Inflammatory macrophage (primary cell): ENCODE measurements around the gene BTNL3.
"Not testable (repeated sequence)": the region's sequence is repeated elsewhere in the genome, so short reads cannot be mapped to it uniquely, and the experiment has no call there.

ENCODE experiments used
- DNase-seq, 2 donors: peaks; one replicate each; pipeline ENCODE4 v3.0.0-alpha.2; 2020 to 2022
- total RNA-seq, 18 experiments: gene quantifications; one replicate each; lab custom pipeline; 2026; ENCODE audit warnings: mixed read lengths in 6 of 18, inconsistent platforms in 2 of 18; lab: John Stamatoyannopoulos, UW

The BTNL3 gene, protein sequence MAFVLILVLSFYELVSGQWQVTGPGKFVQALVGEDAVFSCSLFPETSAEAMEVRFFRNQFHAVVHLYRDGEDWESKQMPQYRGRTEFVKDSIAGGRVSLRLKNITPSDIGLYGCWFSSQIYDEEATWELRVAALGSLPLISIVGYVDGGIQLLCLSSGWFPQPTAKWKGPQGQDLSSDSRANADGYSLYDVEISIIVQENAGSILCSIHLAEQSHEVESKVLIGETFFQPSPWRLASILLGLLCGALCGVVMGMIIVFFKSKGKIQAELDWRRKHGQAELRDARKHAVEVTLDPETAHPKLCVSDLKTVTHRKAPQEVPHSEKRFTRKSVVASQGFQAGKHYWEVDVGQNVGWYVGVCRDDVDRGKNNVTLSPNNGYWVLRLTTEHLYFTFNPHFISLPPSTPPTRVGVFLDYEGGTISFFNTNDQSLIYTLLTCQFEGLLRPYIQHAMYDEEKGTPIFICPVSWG
- 0 to 0.09 (median 0) reads per million in 18 experiments for total RNA-seq

DNA sequence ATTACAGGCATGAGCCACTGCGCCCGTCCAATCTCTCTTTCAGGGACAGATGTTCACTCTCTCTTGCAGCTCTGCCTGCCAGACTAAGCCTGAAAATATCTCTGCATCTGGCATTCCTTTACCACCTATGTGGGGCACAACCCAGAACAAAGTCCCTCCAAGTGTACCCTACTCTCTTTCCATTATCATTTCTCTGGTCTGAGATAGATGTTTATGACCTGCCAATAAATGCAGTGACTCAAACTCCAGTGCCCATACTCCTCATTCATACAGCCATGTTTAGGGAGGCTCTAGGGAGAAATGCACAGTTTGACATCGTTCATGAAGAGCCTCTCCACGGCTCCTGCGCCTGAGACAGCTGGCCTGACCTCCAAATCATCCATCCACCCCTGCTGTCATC lies at the start of gene BTNL3:
BTNL3 (plus strand) TSS at position 255 of the 400 bp plus-strand sequence. CDS start 183 bp downstream, outside the sequence.
- DNase-seq, result no peak

DNA sequence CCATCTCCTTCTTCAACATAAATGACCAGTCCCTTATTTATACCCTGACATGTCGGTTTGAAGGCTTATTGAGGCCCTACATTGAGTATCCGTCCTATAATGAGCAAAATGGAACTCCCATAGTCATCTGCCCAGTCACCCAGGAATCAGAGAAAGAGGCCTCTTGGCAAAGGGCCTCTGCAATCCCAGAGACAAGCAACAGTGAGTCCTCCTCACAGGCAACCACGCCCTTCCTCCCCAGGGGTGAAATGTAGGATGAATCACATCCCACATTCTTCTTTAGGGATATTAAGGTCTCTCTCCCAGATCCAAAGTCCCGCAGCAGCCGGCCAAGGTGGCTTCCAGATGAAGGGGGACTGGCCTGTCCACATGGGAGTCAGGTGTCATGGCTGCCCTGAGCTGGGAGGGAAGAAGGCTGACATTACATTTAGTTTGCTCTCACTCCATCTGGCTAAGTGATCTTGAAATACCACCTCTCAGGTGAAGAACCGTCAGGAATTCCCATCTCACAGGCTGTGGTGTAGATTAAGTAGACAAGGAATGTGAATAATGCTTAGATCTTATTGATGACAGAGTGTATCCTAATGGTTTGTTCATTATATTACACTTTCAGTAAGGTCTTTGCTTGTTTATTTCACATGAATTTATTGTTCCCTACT lies 38.2 kb upstream of the BTNL3 start:
- DNase-seq, result no peak

DNA sequence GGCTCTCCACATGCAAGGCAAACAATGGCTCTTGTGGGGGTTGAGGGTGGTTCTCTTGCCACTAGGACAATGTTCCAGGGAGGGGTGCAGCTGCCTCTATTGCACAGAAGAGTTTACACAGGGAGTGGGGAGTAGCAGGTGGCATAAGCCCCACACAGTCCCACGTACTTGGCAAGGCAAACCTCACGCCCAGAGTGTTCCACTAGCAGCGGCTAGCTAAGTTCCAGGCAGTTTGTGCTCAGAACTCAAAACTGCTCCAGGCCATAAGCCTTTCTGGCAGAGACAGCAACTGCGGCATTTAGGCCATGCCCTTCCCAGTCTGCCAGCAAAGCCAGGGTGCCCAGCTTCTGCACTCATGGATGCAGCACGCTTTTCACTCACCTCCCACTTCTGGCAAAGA lies 29.0 kb upstream of the BTNL3 start:
- DNase-seq, result no peak

DNA sequence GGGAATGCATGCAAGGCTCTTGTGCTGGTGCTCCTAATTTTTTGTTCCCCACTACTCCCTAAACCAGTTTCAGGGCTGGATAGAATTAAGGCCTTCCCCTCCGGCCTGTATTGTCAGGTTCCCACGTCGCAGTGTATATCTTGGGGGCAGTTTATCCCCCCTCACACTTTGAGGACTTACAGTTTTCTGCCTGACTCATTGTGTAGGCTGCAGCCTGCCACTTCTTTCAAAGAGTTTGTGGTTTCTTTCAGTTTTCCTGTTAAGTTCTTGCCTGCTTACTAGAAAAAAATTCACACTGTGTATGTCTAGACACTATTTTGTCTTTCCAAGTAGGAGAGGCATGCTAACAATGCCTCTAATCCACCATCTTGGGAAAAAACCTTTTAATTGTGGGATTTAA lies 28.4 kb upstream of the BTNL3 start:
- DNase-seq, result no peak

DNA sequence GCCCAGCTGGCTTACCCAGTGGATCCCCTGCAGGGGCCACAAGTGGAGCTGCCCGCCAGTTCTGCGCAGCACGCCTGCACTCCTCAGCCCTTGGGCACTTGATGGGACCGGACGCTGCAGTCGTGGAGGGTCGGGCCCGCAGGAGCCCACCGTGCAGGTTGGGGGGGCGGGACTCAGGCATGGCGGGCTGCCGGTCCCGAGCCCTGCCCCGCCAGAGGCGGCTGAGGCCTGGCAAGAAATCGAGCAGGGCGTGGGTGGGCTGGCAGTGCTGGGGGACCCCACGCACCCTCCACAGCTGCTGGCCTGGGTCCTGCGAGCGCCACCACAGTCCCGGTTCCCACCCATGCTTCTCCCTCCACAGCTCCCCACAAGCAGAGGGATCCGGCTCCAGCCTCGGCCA lies 19.2 kb upstream of the BTNL3 start:
- DNase-seq, result no peak

DNA sequence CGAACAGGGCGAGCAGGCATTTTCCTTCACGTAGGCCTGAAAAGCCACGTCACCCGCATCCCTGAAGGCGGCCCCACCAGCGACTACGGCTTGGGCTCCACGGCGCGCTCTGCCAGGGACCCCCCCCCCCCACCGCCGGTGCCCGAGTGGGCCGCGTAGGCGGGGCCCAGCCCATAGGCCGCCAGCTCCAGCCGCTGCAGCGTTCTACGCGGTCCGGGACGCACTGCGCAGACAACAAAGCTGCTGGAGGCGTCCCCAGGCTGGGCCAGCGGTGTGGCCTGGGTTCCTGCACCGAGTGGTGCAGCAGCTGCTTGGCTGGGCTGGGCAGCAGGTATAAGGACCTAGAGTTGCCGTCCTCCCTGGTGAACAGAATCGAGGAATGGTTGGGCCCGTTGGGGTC lies 18.3 kb upstream of the BTNL3 start:
- DNase-seq, result no peak

DNA sequence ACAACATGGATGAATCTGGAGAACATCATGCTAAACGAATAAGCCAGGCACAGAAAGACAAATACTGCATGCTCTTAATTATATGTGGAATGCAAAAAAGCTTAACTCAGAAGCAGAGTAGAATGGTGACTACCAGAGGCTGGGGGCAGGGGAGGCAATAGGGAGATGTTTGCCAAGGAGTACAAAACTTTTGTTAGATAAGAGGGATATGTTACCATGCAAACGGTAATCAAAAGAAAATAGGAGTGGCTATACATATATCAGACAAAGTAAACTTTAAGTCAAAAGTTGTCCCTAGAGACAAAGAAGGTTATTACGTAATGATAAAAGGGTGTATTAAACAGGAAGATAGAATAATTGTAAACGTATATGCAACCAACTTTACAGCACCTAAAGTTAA lies 17.8 kb upstream of the BTNL3 start:
- DNase-seq, result no peak

DNA sequence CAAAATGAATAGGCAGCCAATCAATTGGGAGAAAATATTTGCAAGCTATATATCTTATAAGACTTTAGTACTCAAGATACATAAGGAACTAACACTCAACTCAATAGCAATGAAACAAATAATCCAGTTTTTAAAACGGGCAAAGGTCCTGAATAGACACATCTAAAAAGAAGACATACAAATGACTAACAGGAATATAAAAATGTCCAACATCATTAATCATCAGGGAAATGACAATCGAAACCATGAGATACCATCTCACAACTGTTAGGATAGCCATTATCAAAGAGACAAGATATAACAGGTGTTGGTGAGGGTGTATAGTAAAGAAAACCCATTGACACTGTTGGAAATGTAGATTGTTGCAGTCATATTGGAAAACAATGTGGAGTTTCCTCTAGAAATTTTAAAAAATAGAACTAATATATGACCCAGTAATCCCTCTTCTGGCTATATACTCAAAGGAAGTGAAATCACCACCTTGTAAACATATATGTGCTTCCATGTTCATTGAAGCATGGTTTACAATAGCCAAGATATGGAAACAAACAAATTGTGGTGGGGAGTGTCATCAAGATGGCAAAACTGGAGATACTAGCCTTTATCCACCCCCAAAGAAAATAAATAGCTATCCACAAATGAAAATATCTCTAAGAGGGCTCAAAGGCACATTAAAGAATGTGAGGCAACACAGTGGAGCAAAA lies 13.9 kb upstream of the BTNL3 start:
- DNase-seq, result no peak

DNA sequence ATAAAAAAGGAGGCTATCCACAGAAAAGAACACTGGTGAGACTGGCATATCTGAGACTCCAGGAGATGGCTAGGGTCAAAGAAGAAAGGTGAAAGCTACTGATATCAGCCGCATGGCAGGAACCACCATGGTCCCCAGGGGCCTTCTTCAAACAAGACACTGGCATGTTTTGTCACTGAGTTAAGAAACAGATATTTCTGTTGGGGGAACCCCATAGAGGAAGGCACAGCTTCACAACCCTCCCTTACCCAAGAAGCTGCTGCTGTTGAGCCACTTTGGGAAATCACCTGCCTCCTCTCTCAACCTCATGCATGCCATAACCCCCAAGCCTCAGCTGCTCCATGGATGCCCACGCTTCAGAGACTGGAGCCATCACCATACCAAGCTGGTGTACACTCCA lies 13.3 kb upstream of the BTNL3 start:
- no peak for DNase-seq

DNA sequence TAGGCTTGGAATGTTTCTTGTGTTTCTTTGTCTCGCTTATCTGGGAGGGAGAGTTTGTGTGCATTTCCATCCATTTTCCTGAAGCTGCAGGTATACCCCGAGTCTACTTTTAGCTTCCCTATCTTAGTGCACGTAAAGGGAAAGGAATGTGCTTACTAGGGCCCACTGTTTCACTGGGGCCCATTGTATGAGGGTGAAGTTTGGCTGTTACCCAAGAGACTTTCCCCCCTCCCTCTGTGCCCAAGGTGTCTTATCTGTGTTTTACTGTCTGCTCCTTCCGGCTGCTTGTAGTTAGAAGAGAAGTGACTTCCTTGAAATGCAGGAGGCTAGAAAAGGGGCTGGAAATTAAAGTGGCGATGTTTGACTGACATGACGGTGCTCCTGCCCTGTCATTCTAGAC lies 12.1 kb upstream of the BTNL3 start:
- no peak for DNase-seq

DNA sequence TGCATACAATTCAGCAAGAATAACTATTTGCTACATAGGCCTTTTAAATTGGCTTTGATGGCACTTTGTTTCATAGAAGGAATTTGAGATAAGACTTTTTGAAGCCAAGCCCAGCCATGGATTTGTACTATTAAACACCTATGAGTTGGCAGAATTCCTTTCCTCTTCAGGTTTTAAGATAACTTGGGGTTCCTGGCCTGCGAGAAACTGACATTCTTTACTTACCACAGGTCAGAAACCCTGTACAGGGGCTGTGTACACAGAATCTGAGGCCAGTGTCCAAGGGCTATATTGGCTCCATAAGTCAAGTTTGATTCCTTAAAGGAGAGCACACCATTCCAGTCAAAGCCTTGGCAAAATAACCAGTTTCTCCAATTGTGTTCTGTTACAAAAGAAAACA lies 10.8 kb upstream of the BTNL3 start:
- no peak for DNase-seq

DNA sequence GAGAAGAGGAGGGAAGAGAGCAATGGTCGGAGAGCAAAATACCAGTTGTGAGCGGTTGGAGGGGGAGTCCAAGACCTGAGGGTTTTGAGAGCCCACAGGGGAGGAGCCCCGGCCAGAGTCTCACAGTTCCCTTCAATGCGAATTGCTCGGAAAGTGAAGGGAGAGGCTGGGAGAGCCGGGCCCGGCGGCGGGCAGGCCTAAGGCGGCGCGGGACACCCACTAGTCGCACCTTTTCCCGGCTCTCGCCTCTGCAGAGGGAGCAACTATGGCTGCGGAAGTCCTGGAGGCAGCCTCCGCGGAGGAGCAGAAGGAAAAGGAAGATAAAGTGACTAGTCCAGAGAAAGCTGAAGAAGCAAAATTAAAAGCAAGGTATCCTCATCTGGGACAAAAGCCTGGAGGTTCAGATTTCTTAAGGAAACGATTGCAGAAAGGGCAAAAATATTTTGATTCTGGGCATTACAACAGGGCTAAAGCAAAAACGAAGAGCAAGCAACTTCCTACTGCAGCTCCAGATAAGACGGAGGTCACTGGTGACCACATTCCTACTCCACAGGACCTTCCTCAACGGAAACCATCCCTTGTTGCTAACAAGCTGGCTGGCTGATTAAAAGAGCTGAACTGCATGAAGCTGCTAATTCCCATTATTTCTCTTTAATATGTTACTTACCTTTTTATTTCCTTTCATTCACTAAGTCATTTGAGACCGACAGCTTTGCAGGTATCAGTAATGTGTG lies 6.5 kb upstream of the BTNL3 start:
- no peak for DNase-seq

DNA sequence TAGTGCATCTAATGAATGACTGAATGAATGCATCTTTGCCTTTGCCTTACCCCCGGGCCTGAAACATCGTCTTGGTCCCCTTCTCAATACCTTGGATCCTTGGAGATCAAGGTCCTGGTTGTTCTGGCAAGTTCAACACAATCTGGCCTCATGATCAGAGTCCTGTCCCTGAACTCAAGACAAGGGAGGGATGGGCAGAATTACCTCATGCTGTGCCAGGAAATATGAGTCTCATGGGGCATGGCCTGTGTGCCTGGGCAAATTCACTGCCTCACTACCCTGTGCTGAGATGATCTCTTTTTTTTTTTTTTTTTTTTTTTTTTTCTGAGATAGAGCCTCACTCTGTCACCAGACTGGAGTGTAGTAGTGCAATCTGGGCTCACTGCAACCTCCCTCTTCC lies 630 bp upstream of the BTNL3 start:
- no peak for DNase-seq

DNA sequence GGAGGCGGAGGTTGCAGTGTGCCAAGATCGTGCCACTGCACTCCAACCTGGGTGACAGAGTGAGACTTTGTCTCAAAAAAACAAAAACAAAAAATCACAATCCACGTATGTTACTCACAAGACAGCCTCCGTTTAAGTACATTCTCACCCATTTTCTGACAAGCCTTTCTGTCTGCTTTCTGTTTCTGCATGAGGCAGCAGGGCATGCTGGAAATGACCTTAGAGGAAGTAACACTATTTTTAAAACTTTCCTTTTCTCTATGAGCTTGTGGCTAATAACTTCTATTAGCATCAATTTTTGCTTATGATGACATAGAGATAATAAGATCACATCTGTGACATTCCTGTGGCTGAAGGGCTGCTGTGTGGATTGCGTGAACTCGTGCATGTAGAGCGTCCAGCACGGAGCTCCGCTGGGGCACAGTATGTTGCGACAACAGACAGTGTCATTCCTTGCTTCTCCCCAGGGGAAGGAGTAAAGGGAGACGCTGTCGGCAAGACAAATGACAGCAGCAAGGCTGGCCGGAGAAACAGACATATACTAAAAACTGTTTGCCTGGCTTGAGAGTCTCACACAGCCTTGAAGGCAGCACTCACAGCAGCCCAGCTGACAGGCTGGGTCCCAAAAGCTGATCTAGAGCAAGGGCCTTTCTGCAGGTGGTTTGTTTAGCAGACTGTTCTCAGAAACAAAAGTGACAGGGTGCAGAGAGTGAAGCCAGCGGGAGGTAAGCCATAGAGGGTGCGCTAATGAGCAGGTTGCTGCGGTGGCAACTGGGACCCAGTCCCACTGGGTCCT lies 1.6 kb downstream of the BTNL3 start:
- DNase-seq, result no peak

DNA sequence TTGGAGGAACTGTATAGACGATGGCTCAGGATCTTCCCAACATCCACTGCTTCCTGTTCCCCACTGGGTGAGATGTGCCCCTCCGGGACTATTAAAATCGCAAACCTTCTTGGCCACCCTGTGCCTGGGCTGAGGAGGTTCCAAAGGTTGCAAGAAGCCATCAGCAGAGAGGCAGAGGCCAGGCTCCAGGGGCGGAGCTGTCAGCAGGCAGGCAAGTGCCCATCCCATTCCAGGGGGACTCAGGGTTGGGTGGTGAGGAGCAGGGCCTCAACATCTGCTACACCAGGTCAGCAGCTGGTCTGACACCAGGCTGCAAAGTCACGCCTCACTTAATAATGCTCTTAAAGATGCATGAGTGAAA lies 2.2 kb downstream of the BTNL3 start:
- no peak for DNase-seq

DNA sequence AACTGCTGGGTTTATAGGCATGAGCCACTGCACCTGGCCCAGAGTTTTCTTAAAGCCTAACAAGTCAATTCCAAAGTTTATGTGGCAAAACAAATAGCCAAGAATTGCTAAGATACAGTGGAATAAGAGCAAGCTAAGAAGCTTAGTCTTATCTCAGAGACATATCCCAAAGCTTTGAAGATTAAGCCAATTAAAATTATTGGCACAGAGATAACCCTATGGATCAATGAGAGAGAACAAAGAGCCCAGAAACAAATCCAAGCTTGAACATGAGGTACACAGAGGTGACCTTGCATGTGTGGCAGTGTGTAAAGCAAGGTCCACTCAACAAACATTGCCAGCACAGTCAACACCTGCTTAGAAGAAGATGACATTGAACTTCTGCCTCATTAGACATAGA lies 13.3 kb downstream of the BTNL3 start:
- DNase-seq, result no peak

DNA sequence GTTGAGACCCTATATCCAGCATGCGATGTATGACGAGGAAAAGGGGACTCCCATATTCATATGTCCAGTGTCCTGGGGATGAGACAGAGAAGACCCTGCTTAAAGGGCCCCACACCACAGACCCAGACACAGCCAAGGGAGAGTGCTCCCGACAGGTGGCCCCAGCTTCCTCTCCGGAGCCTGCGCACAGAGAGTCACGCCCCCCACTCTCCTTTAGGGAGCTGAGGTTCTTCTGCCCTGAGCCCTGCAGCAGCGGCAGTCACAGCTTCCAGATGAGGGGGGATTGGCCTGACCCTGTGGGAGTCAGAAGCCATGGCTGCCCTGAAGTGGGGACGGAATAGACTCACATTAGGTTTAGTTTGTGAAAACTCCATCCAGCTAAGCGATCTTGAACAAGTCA lies 17.1 kb downstream of the BTNL3 start:
- DNase-seq, result no peak

DNA sequence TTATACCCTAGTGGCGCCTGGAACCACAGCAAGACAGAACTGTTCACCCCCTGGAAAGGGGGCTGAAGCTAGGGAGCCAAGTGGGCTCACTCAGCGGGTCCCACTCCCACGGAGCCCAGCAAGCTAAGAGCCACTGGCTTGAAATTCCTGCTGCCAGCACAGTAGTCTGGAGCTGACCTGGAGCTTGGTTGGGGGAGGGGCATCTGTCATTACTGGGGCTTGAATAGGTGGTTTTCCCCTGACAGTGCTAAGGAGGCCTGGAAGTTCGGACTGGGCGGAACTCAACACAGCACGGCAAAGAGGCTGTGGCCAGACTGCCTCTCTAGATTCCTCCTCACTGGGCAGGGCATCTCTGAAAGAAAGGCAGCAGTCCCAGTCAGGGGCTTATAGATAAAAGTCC lies 19.5 kb downstream of the BTNL3 start:
- DNase-seq, result no peak

DNA sequence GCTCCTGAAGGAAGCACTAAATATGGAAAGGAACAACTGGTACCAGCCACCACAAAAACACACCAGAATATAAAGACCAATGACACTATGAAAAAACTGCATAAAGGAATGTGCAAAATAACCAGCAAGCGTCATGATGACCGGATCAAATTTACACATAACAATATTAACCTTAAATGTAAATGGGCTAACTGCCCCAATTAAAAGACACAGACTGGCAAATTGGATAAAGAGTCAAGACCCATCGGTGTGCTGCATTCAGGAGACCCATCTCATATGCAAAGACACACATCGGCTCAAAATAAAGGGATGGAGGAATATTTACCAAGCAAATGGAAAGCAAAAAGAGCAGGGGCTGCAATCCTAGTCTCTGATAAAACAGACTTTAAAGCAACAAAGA lies 21.4 kb downstream of the BTNL3 start:
- DNase-seq, result not testable (repeated sequence)

DNA sequence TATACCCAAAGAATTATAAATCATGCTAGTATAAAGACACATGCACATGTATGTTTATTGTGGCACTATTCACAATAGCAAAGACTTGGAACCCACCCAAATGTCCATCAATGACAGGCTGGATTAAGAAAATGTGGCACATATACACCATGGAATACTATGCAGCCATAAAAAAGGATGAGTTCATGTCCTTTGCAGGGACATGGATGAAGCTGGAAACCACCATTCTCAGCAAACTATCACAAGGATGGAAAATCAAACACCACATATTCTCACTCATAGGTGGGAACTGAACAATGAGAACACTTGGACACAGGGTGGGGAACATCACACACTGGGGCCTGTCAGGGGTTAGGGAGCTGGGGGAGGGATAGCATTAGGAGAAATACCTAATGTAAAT lies 26.0 kb downstream of the BTNL3 start:
- not testable (repeated sequence) for DNase-seq

DNA sequence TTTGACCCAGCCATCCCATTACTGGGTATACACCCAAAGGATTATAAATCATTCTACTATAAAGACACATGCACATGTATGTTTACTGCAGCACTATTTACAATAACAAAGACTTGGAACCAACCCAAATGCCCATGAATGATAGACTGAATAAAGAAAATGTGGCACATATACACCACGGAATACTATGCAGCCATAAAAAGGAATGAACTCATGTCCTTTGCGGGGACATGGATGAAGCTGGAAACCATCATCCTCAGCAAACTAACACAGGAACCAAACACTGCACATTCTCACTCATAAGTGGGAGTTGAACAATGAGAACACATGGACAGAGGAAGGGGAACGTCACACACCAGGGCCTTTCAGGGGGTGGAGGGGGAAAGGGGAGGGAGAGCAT lies 28.8 kb downstream of the BTNL3 start:
- not testable (repeated sequence) for DNase-seq

DNA sequence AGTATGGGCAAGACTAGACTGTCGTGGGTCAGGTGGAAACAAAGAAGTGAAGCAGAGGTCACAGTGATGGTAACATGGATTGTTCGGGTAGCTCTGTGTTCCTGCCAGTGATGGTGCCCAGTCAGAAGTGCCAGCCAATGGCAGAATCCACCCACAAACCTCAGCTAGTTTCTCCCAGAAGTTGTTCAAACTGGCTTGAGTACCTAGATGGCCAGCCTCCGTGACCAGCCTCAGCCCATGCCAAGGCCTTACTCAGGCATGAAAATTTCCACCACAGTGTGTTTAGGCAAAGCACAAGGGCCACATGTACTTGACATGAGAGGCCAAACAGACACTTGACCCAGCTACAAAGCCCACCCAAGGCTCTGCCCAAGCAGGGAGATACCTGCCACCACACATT lies 32.0 kb downstream of the BTNL3 start:
- DNase-seq, result no peak
